Prostate gland (tissue), 2 donors: ENCODE measurements around the gene TEX22.

ENCODE experiments used
- CTCF ChIP-seq, 4 experiments: fragments of 200-600 bp in 2 of 4; fragments of 450-650 bp in 2 of 4; sonication (generic) in 2 of 4; IDR thresholded peaks; 1 replicate in 3 of 4; 2 replicates in 1 of 4; pipeline ENCODE4 v1.5.1; 2016 to 2019; ENCODE audit warnings: antibody characterized with exemption in 4 of 4, mild to moderate bottlenecking in 2 of 4, moderate library complexity in 2 of 4
- POLR2A ChIP-seq: fragments of 450-650 bp; IDR thresholded peaks from one replicate; pipeline ENCODE4 v1.6.1; 2016; ENCODE audit warnings: antibody characterized with exemption, mild to moderate bottlenecking
- POLR2AphosphoS5 ChIP-seq: sonication (generic); formaldehyde crosslinking; IDR thresholded peaks from one replicate; pipeline ENCODE4 v1.6.1; 2017; ENCODE audit warnings: antibody characterized with exemption

GRCh38 chr14:105391541-105391940 is 6.8 kb upstream of the TEX22 start:
- TF ChIP-seq CTCF (IDR thresholded peaks at IDR 0.05) (no peak), POLR2A (no peak), POLR2AphosphoS5 (no peak)
